HepG2 (cell line): ENCODE results near the gene SDK1. TPM values are rescaled to one million over a fixed set of nuclear protein-coding genes. Genes with fewer than 3 reads are reported as not detected.
A peak's percentile ranks its signal among the peaks of the same experiment; 100 is the strongest.

Source experiments
- ATAC-seq: fragments of 200-7000 bp; cut with Tn5 transposase; 3 replicates; pipeline ENCODE4 v1.9.1; 2020; ENCODE audit warnings: mild to moderate bottlenecking, moderate library complexity
- BruUV-seq: library from RNA; stranded (reverse); fragments of 400-500 nt; replicated peaks from 2 replicates; lab custom pipeline; 2021; lab: Mats Ljungman, UMichigan
- CTCF ChIA-PET: fragments of 300-600 bp; formaldehyde crosslinking; extraction: SDS; loops from one replicate; lab custom pipeline; 2021; ENCODE audit warnings: low total read pairs, inconsistent platforms, low intra/inter-chr PET ratio; lab: Yijun Ruan, JAX
- POLR2A ChIA-PET: fragments of 350-600 bp; sonication (Branson Sonifier 250); formaldehyde crosslinking; loops from one replicate; lab custom pipeline; 2020; ENCODE audit warnings: antibody characterized with exemption, inconsistent platforms; lab: Yijun Ruan, JAX
- DNase-seq: peaks from one replicate; pipeline ENCODE4 v3.0.0-alpha.2; 2015; ENCODE audit warnings: low spot score
- FAIRE-seq: peaks from 3 replicates; lab custom pipeline; 2011; peaks lifted over from hg19 to GRCh38; lab: Jason Lieb, UNC
- H2AFZ ChIP-seq: one replicate; pipeline ENCODE4 v1.6.1; 2011; ENCODE audit warnings: low read length, inconsistent platforms
- H3K27ac ChIP-seq: fragments of 300-600 bp; 3 replicates; pipeline ENCODE4 v1.8.0; 2011; ENCODE audit warnings: mixed run types, mild to moderate bottlenecking, mixed read lengths, low read length, inconsistent platforms; ENCODE audit not compliant: insufficient read depth; ENCODE audit errors: extremely low read length
- H3K27me3 ChIP-seq, 2 experiments: fragments of 200-600 bp in 1 of 2; 2 replicates in 1 of 2; 3 replicates in 1 of 2; pipeline versions ENCODE4 v1.6.0 to v1.8.0; 2011; ENCODE audit warnings: low read length in 2 of 2, mild to moderate bottlenecking in 2 of 2, moderate library complexity in 2 of 2, inconsistent platforms in 1 of 2; ENCODE audit not compliant: insufficient read depth in 2 of 2, control insufficient read depth in 1 of 2
- H3K36me3 ChIP-seq, 2 experiments: fragments of 200-600 bp in 1 of 2; replicated peaks in 1 of 2; 2 replicates in 1 of 2; 3 replicates in 1 of 2; pipeline versions ENCODE4 v1.5.1 to v1.8.0; 2011; ENCODE audit warnings: low read length in 2 of 2, inconsistent platforms in 1 of 2; ENCODE audit not compliant: insufficient read depth in 2 of 2, control insufficient read depth in 1 of 2
- H3K4me1 ChIP-seq: 2 replicates; pipeline ENCODE4 v1.5.1; 2012; ENCODE audit warnings: low read length, inconsistent platforms; ENCODE audit not compliant: insufficient read depth
- H3K4me2 ChIP-seq: 2 replicates; pipeline ENCODE4 v1.6.0; 2011; ENCODE audit warnings: low read depth, low read length, inconsistent platforms
- H3K4me3 ChIP-seq, 3 experiments: fragments of 200-600 bp in 1 of 3; sonication (generic), shearing (Covaris generic) in 1 of 3; replicated peaks in 1 of 3; 2 replicates each; pipeline ENCODE4 v1.5.1; 2011 to 2016; ENCODE audit warnings: low read length in 3 of 3, inconsistent platforms in 2 of 3, low read depth in 2 of 3, mild to moderate bottlenecking in 2 of 3, control low read depth in 1 of 3, mixed read lengths in 1 of 3; ENCODE audit not compliant: insufficient read depth in 1 of 3
- H3K79me2 ChIP-seq: one replicate; pipeline ENCODE4 v1.6.1; 2011; ENCODE audit warnings: low read length, inconsistent platforms; ENCODE audit not compliant: insufficient read depth
- H3K9ac ChIP-seq: 2 replicates; pipeline ENCODE4 v1.6.0; 2011; ENCODE audit warnings: mild to moderate bottlenecking, low read depth, low read length, inconsistent platforms; ENCODE audit not compliant: insufficient read depth
- H3K9me3 ChIP-seq: 2 replicates; pipeline ENCODE4 v1.5.1; 2012; ENCODE audit warnings: mild to moderate bottlenecking, low read length
- H4K20me1 ChIP-seq: 2 replicates; pipeline ENCODE4 v1.6.0; 2011; ENCODE audit warnings: inconsistent platforms, mild to moderate bottlenecking, low read length, moderate library complexity; ENCODE audit not compliant: insufficient read depth
- ADNP ChIP-seq: sonication (generic); formaldehyde crosslinking; IDR thresholded peaks from 2 replicates; pipeline ENCODE4 v1.4.0; 2020; ENCODE audit warnings: missing genetic modification reagents
- CEBPB ChIP-seq: IDR thresholded peaks from 2 replicates; pipeline ENCODE4 v1.6.1; 2011; ENCODE audit warnings: low read depth, low read length, improper control_type of control experiment, borderline replicate concordance
- GATAD2A ChIP-seq: IDR thresholded peaks from 2 replicates; pipeline ENCODE4 v1.6.1; 2016
- HNRNPUL1 ChIP-seq: fragments of 200-400 bp; formaldehyde crosslinking; IDR thresholded peaks from 2 replicates; pipeline ENCODE4 v1.6.1; 2017; ENCODE audit warnings: low read depth, mild to moderate bottlenecking, low read length, moderate library complexity
- KLF15 ChIP-seq: sonication (generic); formaldehyde crosslinking; IDR thresholded peaks from 2 replicates; pipeline ENCODE4 v1.8.1; 2023; ENCODE audit warnings: borderline replicate concordance, mild to moderate bottlenecking, inconsistent platforms, missing genetic modification reagents, mixed read lengths
- NCOA2 ChIP-seq: sonication (generic); formaldehyde crosslinking; IDR thresholded peaks from 2 replicates; pipeline ENCODE4 v1.8.0; 2022; ENCODE audit warnings: inconsistent platforms
- SOX6 ChIP-seq, 2 experiments: fragments of 450-650 bp in 1 of 2; sonication (generic) in 1 of 2; formaldehyde crosslinking in 1 of 2; IDR thresholded peaks; 2 replicates each; pipeline versions ENCODE4 v1.4.0 to v1.6.1; 2017 to 2020; ENCODE audit warnings: antibody characterized with exemption in 1 of 2, mild to moderate bottlenecking in 1 of 2, missing genetic modification reagents in 1 of 2
- XRCC5 ChIP-seq: fragments of 200-400 bp; formaldehyde crosslinking; optimal IDR thresholded peaks from 2 replicates; pipeline ENCODE3; 2017; ENCODE audit warnings: mild to moderate bottlenecking, low read length
- ZMAT3 ChIP-seq: sonication (generic); formaldehyde crosslinking; conservative IDR thresholded peaks from 2 replicates; pipeline ENCODE4 v1.7.0; 2021; ENCODE audit warnings: missing genetic modification reagents
- ZNF18 ChIP-seq: sonication (generic); formaldehyde crosslinking; IDR thresholded peaks from 2 replicates; pipeline ENCODE4 v1.8.0; 2022; ENCODE audit warnings: mild to moderate bottlenecking, missing genetic modification reagents; ENCODE audit not compliant: insufficient replicate concordance
- ZNF207 ChIP-seq: fragments of 450-650 bp; IDR thresholded peaks from 2 replicates; pipeline ENCODE4 v1.6.1; 2016; ENCODE audit warnings: antibody characterized with exemption, borderline replicate concordance
- ZNF34 ChIP-seq: sonication (generic); formaldehyde crosslinking; IDR thresholded peaks from 2 replicates; pipeline ENCODE4 v1.4.0; 2020; ENCODE audit warnings: mild to moderate bottlenecking, missing genetic modification reagents, borderline replicate concordance
- ZNF451 ChIP-seq: sonication (generic); formaldehyde crosslinking; IDR thresholded peaks from 2 replicates; pipeline ENCODE4 v1.5.0; 2020; ENCODE audit warnings: mild to moderate bottlenecking, missing genetic modification reagents
- WGBS: methylation state at CpG from one replicate; pipeline ENCODE4 v1.1.6; 2017; ENCODE audit warnings: low lambda C conversion rate; 5-methylcytosine and 5-hydroxymethylcytosine counted together
- in situ Hi-C: cut with HindIII; loops from 2 replicates; pipeline ENCODE4 v1.10.0; 2017; ENCODE audit warnings: low pct_unique_long_range_greater_than_20kb; ENCODE audit not compliant: extremely low pct_ligation_motif_present
- intact Hi-C: fragments of 100-400 bp; cut with micrococcal nuclease; formaldehyde crosslinking; loops from one replicate; pipeline ENCODE4 v1.10.0; 2022; ENCODE audit not compliant: unreplicated experiment
- polyA plus RNA-seq, 8 experiments: library from polyadenylated mRNA; depleted of rRNA in 3 of 8; stranded (reverse) in 7 of 8; unstranded in 1 of 8; fragments of >200 nt; fragmentation: Illumina TruSeq in 4 of 8; extraction: Trizol in 4 of 8; gene quantifications; 2 replicates each; pipeline versions ENCODE4 v1.2.1 to v1.2.3, GENCODE V29; 2011 to 2016; ENCODE audit warnings: low read depth in 4 of 8, missing spikeins in 1 of 8, mixed read lengths in 1 of 8; ENCODE audit not compliant: insufficient read depth in 1 of 8
- total RNA-seq, 5 experiments: library from RNA; depleted of rRNA; stranded (reverse); fragments of >200 nt; fragmentation: Illumina TruSeq; extraction: Trizol; gene quantifications; 2 replicates each; pipeline ENCODE4 v1.2.3, GENCODE V29; 2016; ENCODE audit warnings: low read depth in 1 of 5
- TF ChIP-seq, protein P1 (sequence below): sonication (generic); formaldehyde crosslinking; conservative IDR thresholded peaks from 2 replicates; pipeline ENCODE4 v1.8.0; 2022; ENCODE audit warnings: mild to moderate bottlenecking, moderate library complexity, missing genetic modification reagents
- TF ChIP-seq, protein P2 (sequence below): sonication (generic); formaldehyde crosslinking; conservative IDR thresholded peaks from 2 replicates; pipeline ENCODE4 v1.8.0; 2022; ENCODE audit warnings: low read depth, missing genetic modification reagents

Gene SDK1
- total and polyA plus RNA-seq, 2 of the 13 experiments (the other 11 are each of a cell fraction or from before 2014, with no cell fraction given): 0.35 to 2.4 TPM

DNA sequence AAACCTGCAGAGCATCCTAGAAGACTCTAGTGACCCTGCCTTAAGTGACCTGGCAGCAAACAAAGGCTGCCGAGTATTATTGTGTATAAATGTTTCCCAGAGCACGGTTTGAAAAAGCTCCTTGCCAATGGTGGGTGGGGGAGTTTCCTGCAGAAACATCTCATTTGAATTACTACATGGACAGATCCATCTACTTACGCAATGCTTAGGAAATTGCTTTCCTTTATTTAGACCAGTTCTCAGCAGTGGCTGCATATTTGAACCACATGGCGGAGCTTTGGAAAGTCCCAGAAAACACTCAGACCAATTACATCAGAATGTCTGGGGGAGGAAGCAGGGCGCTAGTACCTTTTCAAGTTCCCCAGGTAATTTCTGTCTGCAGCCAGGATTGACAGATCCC is 560.9 kb downstream of the SDK1 start:
- POLR2A ChIA-PET: no interaction called here
- H3K9me3 ChIP-seq: no peaks in the 10 kb centered on the region
- 72% methylated on average over 5 of the region's 5 CpGs for WGBS
- no peaks in the 10 kb centered on the region for H3K79me2 ChIP-seq
- intact Hi-C loops (no loop called here), in situ Hi-C loops (no loop called here)
- TF ChIP-seq ADNP (CRISPR knock-in tag): no peak
- peak; percentile 40; the same call in 1 of the 2 replicates for TF ChIP-seq CEBPB
- H3K4me3 ChIP-seq: no peak overlapping the region
- H4K20me1 ChIP-seq: no peaks in the 10 kb centered on the region
- FAIRE-seq (no peak), ATAC-seq (no peak), DNase-seq (no peak)
- no peak overlapping the region for H3K27ac ChIP-seq
- no peaks in the 10 kb centered on the region for H3K36me3 ChIP-seq
- H3K9ac ChIP-seq: no peak overlapping the region
- H3K4me2 ChIP-seq: no peak overlapping the region
- peaks cover 11% of the 10 kb centered on the region for H3K4me1 ChIP-seq
- no TSS peak for BruUV-seq
- H3K27me3 ChIP-seq: no peaks in the 10 kb centered on the region
- H2AFZ ChIP-seq: no peak overlapping the region
- CTCF ChIA-PET: no interaction called here

- FAIRE-seq (no peak), DNase-seq (no peak), ATAC-seq (no peak)
- Histone ChIP-seq H3K4me3 (no peak overlapping the region), H3K79me2 (no peaks in the 10 kb centered on the region), H3K4me1 (peaks cover 12% of the 10 kb centered on the region), H4K20me1 (no peaks in the 10 kb centered on the region), H3K36me3 (no peaks in the 10 kb centered on the region), H3K4me2 (no peak overlapping the region), H3K27ac (no peak overlapping the region), H2AFZ (no peak overlapping the region), H3K27me3 (no peaks in the 10 kb centered on the region), H3K9me3 (no peaks in the 10 kb centered on the region), H3K9ac (no peak overlapping the region)
- in situ Hi-C loops (no loop called here), intact Hi-C loops (no loop called here)
- 100% methylated on average over 1 of the region's 4 CpGs for WGBS
- no TSS peak for BruUV-seq
- ChIA-PET POLR2A (no interaction called here), CTCF (no interaction called here)
- TF ChIP-seq ZNF207 (no peak), XRCC5 (no peak), KLF15 (CRISPR knock-in tag) (no peak), GATAD2A (CRISPR knock-in tag) (no peak), ZNF34 (CRISPR knock-in tag) (no peak), NCOA2 (no peak), ZMAT3 (CRISPR knock-in tag) (no peak), HNRNPUL1 (no peak), ZNF451 (CRISPR knock-in tag) (no peak), SOX6 (IDR thresholded peaks at IDR 0.05) (no peak), SOX6 (CRISPR knock-in tag; IDR thresholded peaks at IDR 0.05) (no peak), ZNF18 (CRISPR knock-in tag) (no peak)
- TF ChIP-seq, protein P1, sequence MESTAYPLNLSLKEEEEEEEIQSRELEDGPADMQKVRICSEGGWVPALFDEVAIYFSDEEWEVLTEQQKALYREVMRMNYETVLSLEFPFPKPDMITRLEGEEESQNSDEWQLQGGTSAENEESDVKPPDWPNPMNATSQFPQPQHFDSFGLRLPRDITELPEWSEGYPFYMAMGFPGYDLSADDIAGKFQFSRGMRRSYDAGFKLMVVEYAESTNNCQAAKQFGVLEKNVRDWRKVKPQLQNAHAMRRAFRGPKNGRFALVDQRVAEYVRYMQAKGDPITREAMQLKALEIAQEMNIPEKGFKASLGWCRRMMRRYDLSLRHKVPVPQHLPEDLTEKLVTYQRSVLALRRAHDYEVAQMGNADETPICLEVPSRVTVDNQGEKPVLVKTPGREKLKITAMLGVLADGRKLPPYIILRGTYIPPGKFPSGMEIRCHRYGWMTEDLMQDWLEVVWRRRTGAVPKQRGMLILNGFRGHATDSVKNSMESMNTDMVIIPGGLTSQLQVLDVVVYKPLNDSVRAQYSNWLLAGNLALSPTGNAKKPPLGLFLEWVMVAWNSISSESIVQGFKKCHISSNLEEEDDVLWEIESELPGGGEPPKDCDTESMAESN (CRISPR knock-in tag): no peak
- TF ChIP-seq, protein P2, sequence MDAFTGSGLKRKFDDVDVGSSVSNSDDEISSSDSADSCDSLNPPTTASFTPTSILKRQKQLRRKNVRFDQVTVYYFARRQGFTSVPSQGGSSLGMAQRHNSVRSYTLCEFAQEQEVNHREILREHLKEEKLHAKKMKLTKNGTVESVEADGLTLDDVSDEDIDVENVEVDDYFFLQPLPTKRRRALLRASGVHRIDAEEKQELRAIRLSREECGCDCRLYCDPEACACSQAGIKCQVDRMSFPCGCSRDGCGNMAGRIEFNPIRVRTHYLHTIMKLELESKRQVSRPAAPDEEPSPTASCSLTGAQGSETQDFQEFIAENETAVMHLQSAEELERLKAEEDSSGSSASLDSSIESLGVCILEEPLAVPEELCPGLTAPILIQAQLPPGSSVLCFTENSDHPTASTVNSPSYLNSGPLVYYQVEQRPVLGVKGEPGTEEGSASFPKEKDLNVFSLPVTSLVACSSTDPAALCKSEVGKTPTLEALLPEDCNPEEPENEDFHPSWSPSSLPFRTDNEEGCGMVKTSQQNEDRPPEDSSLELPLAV (CRISPR knock-in tag): no peak
Measured at GRCh38 chr7:3862774-3863173, 561.7 kb downstream of the SDK1 start.
